HepG2 (cell line): ENCODE data around the gene C3orf38. TPM values are rescaled to one million over a fixed set of nuclear protein-coding genes. Genes with fewer than 3 reads are reported as not detected.

Experiments
- ATAC-seq: fragments of 200-7000 bp; cut with Tn5 transposase; 3 replicates; pipeline ENCODE4 v1.9.1; 2020; ENCODE audit warnings: mild to moderate bottlenecking, moderate library complexity
- BruUV-seq: library from RNA; stranded (reverse); fragments of 400-500 nt; replicated peaks from 2 replicates; lab custom pipeline; 2021; lab: Mats Ljungman, UMichigan
- CTCF ChIA-PET: fragments of 300-600 bp; formaldehyde crosslinking; extraction: SDS; loops from one replicate; lab custom pipeline; 2021; ENCODE audit warnings: low total read pairs, inconsistent platforms, low intra/inter-chr PET ratio; lab: Yijun Ruan, JAX
- POLR2A ChIA-PET: fragments of 350-600 bp; sonication (Branson Sonifier 250); formaldehyde crosslinking; loops from one replicate; lab custom pipeline; 2020; ENCODE audit warnings: antibody characterized with exemption, inconsistent platforms; lab: Yijun Ruan, JAX
- DNase-seq: peaks from one replicate; pipeline ENCODE4 v3.0.0-alpha.2; 2015; ENCODE audit warnings: low spot score
- FAIRE-seq: peaks from 3 replicates; lab custom pipeline; 2011; peaks lifted over from hg19 to GRCh38; lab: Jason Lieb, UNC
- H2AFZ ChIP-seq: one replicate; pipeline ENCODE4 v1.6.1; 2011; ENCODE audit warnings: low read length, inconsistent platforms
- H3K27ac ChIP-seq: fragments of 300-600 bp; 3 replicates; pipeline ENCODE4 v1.8.0; 2011; ENCODE audit warnings: mixed run types, mild to moderate bottlenecking, mixed read lengths, low read length, inconsistent platforms; ENCODE audit not compliant: insufficient read depth; ENCODE audit errors: extremely low read length
- H3K27me3 ChIP-seq, 2 experiments: fragments of 200-600 bp in 1 of 2; 2 replicates in 1 of 2; 3 replicates in 1 of 2; pipeline versions ENCODE4 v1.6.0 to v1.8.0; 2011; ENCODE audit warnings: low read length in 2 of 2, mild to moderate bottlenecking in 2 of 2, moderate library complexity in 2 of 2, inconsistent platforms in 1 of 2; ENCODE audit not compliant: insufficient read depth in 2 of 2, control insufficient read depth in 1 of 2
- H3K36me3 ChIP-seq, 2 experiments: fragments of 200-600 bp in 1 of 2; replicated peaks in 1 of 2; 2 replicates in 1 of 2; 3 replicates in 1 of 2; pipeline versions ENCODE4 v1.5.1 to v1.8.0; 2011; ENCODE audit warnings: low read length in 2 of 2, inconsistent platforms in 1 of 2; ENCODE audit not compliant: insufficient read depth in 2 of 2, control insufficient read depth in 1 of 2
- H3K4me1 ChIP-seq: 2 replicates; pipeline ENCODE4 v1.5.1; 2012; ENCODE audit warnings: low read length, inconsistent platforms; ENCODE audit not compliant: insufficient read depth
- H3K4me2 ChIP-seq: 2 replicates; pipeline ENCODE4 v1.6.0; 2011; ENCODE audit warnings: low read depth, low read length, inconsistent platforms
- H3K4me3 ChIP-seq, 3 experiments: fragments of 200-600 bp in 1 of 3; sonication (generic), shearing (Covaris generic) in 1 of 3; replicated peaks in 1 of 3; 2 replicates each; pipeline ENCODE4 v1.5.1; 2011 to 2016; ENCODE audit warnings: low read length in 3 of 3, inconsistent platforms in 2 of 3, low read depth in 2 of 3, mild to moderate bottlenecking in 2 of 3, control low read depth in 1 of 3, mixed read lengths in 1 of 3; ENCODE audit not compliant: insufficient read depth in 1 of 3
- H3K79me2 ChIP-seq: one replicate; pipeline ENCODE4 v1.6.1; 2011; ENCODE audit warnings: low read length, inconsistent platforms; ENCODE audit not compliant: insufficient read depth
- H3K9ac ChIP-seq: 2 replicates; pipeline ENCODE4 v1.6.0; 2011; ENCODE audit warnings: mild to moderate bottlenecking, low read depth, low read length, inconsistent platforms; ENCODE audit not compliant: insufficient read depth
- H3K9me3 ChIP-seq: 2 replicates; pipeline ENCODE4 v1.5.1; 2012; ENCODE audit warnings: mild to moderate bottlenecking, low read length
- H4K20me1 ChIP-seq: 2 replicates; pipeline ENCODE4 v1.6.0; 2011; ENCODE audit warnings: inconsistent platforms, mild to moderate bottlenecking, low read length, moderate library complexity; ENCODE audit not compliant: insufficient read depth
- CCDC6 ChIP-seq: sonication (generic); formaldehyde crosslinking; IDR thresholded peaks from 2 replicates; pipeline ENCODE4 v1.8.1; 2022; ENCODE audit warnings: mild to moderate bottlenecking, missing genetic modification reagents, moderate library complexity
- HNRNPH1 ChIP-seq: fragments of 200-400 bp; formaldehyde crosslinking; optimal IDR thresholded peaks from 2 replicates; pipeline ENCODE3; 2017; ENCODE audit warnings: mild to moderate bottlenecking, low read depth, low read length
- MAF1 ChIP-seq: sonication (generic); formaldehyde crosslinking; IDR thresholded peaks from 2 replicates; pipeline ENCODE4 v1.5.0; 2020; ENCODE audit warnings: missing genetic modification reagents, borderline replicate concordance
- MED8 ChIP-seq: sonication (generic); formaldehyde crosslinking; IDR thresholded peaks from 2 replicates; pipeline ENCODE4 v1.8.1; 2023; ENCODE audit warnings: mild to moderate bottlenecking, missing genetic modification reagents; ENCODE audit not compliant: insufficient replicate concordance
- NFRKB ChIP-seq: fragments of 450-650 bp; IDR thresholded peaks from 2 replicates; pipeline ENCODE4 v1.6.1; 2017
- RFXAP ChIP-seq: sonication (generic); formaldehyde crosslinking; IDR thresholded peaks from 2 replicates; pipeline ENCODE4 v1.4.0; 2020; ENCODE audit warnings: missing genetic modification reagents, borderline replicate concordance
- SAFB2 ChIP-seq: sonication (generic); formaldehyde crosslinking; IDR thresholded peaks from 2 replicates; pipeline ENCODE4 v1.5.1; 2020; ENCODE audit warnings: missing genetic modification reagents, low read depth, mild to moderate bottlenecking, borderline replicate concordance
- SMAD1 ChIP-seq: sonication (generic); formaldehyde crosslinking; IDR thresholded peaks from 2 replicates; pipeline ENCODE4 v1.4.0; 2020; ENCODE audit warnings: missing genetic modification reagents, low read depth, mild to moderate bottlenecking, borderline replicate concordance
- SYNCRIP ChIP-seq: fragments of 200-400 bp; formaldehyde crosslinking; IDR thresholded peaks from 2 replicates; pipeline ENCODE4 v1.6.1; 2018; ENCODE audit warnings: mild to moderate bottlenecking, low read depth, low read length; ENCODE audit not compliant: insufficient read depth
- ZNF564 ChIP-seq: sonication (generic); formaldehyde crosslinking; IDR thresholded peaks from 2 replicates; pipeline ENCODE4 v1.8.1; 2023; ENCODE audit warnings: mild to moderate bottlenecking, missing genetic modification reagents
- WGBS: methylation state at CpG from one replicate; pipeline ENCODE4 v1.1.6; 2017; ENCODE audit warnings: low lambda C conversion rate; 5-methylcytosine and 5-hydroxymethylcytosine counted together
- in situ Hi-C: cut with HindIII; loops from 2 replicates; pipeline ENCODE4 v1.10.0; 2017; ENCODE audit warnings: low pct_unique_long_range_greater_than_20kb; ENCODE audit not compliant: extremely low pct_ligation_motif_present
- intact Hi-C: fragments of 100-400 bp; cut with micrococcal nuclease; formaldehyde crosslinking; loops from one replicate; pipeline ENCODE4 v1.10.0; 2022; ENCODE audit not compliant: unreplicated experiment
- polyA plus RNA-seq, 8 experiments: library from polyadenylated mRNA; depleted of rRNA in 3 of 8; stranded (reverse) in 7 of 8; unstranded in 1 of 8; fragments of >200 nt; fragmentation: Illumina TruSeq in 4 of 8; extraction: Trizol in 4 of 8; gene quantifications; 2 replicates each; pipeline versions ENCODE4 v1.2.1 to v1.2.3, GENCODE V29; 2011 to 2016; ENCODE audit warnings: low read depth in 4 of 8, missing spikeins in 1 of 8, mixed read lengths in 1 of 8; ENCODE audit not compliant: insufficient read depth in 1 of 8
- total RNA-seq, 5 experiments: library from RNA; depleted of rRNA; stranded (reverse); fragments of >200 nt; fragmentation: Illumina TruSeq; extraction: Trizol; gene quantifications; 2 replicates each; pipeline ENCODE4 v1.2.3, GENCODE V29; 2016; ENCODE audit warnings: low read depth in 1 of 5

Gene C3orf38
- total and polyA plus RNA-seq, 2 of the 13 experiments (the other 11 are each of a cell fraction or from before 2014, with no cell fraction given) = 6.0 to 17.5 TPM

- CTCF ChIA-PET = no interaction called here
- Histone ChIP-seq H3K9me3 (no peaks in the 10 kb centered on the region), H3K4me2 (peak overlapping the region; percentile 75), H3K27ac (peak overlapping the region; percentile 98), H3K79me2 (peaks cover 37% of the 10 kb centered on the region), H3K27me3 (no peaks in the 10 kb centered on the region; a peak in 1 of 5 replicates), H3K36me3 (peaks cover 0 to 5% of the 10 kb centered on the region in 2 experiments; a peak in 1 of 5 replicates), H4K20me1 (no peaks in the 10 kb centered on the region; the same call in 1 of the 2 replicates), H3K4me3 (peak overlapping the region; percentile 72 to 96 (median 88)), H3K9ac (peak overlapping the region; percentile 90), H2AFZ (no peak overlapping the region), H3K4me1 (peaks cover 37% of the 10 kb centered on the region)
- ATAC-seq (no peak), DNase-seq (no peak), FAIRE-seq (no peak)
- in situ Hi-C loops = no loop called here
- no TSS peak for BruUV-seq
- WGBS = 91% methylated on average over 17 of the region's 17 CpGs
- intact Hi-C loops = no loop called here
- POLR2A ChIA-PET = interaction anchor here (2.1 to 2.2 kb wide), 2 partner anchors 41 to 90 kb away, joined by 14 to 19 read pairs; partner anchors contain the start of genes CGGBP1 and ZNF654
- TF ChIP-seq NFRKB (no peak), SYNCRIP (no peak), CCDC6 (CRISPR knock-in tag) (0 out of 2 replicates have a peak, but pooled peaks have one; percentile 1)
Measured at GRCh38 chr3:88148651-88149050, 1.1 kb upstream of the C3orf38 start.

- DNase-seq (no peak), FAIRE-seq (no peak), ATAC-seq (peak; percentile 15)
- peaks cover 37% of the 10 kb centered on the region for H3K79me2 ChIP-seq
- H3K9me3 ChIP-seq = no peaks in the 10 kb centered on the region
- H3K36me3 ChIP-seq = peaks cover 0 to 5% of the 10 kb centered on the region in 2 experiments; a peak in 1 of 5 replicates
- intact Hi-C loops (no loop called here), in situ Hi-C loops (no loop called here)
- H3K4me2 ChIP-seq = peak overlapping the region; percentile 75
- peak overlapping the region; percentile 98 for H3K27ac ChIP-seq
- H2AFZ ChIP-seq = peak overlapping the region; percentile 93
- POLR2A ChIA-PET = interaction anchor here (1.0 to 2.2 kb wide), 4 partner anchors 17 to 90 kb away, joined by 4 to 19 read pairs (median 10); partner anchors contain the start of genes CGGBP1 and ZNF654
- H3K9ac ChIP-seq = peak overlapping the region; percentile 90
- no peaks in the 10 kb centered on the region; the same call in 1 of the 2 replicates for H4K20me1 ChIP-seq
- WGBS = under 1% methylated on average over 16 of the region's 16 CpGs
- BruUV-seq = TSS peak; percentile 81
- H3K4me1 ChIP-seq = peaks cover 37% of the 10 kb centered on the region
- H3K4me3 ChIP-seq = peak overlapping the region; percentile 72 to 96 (median 88)
- CTCF ChIA-PET = no interaction called here
- TF ChIP-seq SMAD1 (0 out of 2 replicates have a peak, but pooled peaks have one; percentile 6), RFXAP (CRISPR knock-in tag) (0 out of 2 replicates have a peak, but pooled peaks have one; percentile 5), HNRNPH1 (no peak), CCDC6 (CRISPR knock-in tag) (0 out of 2 replicates have a peak, but pooled peaks have one; percentile 1), MAF1 (CRISPR knock-in tag) (0 out of 2 replicates have a peak, but pooled peaks have one; percentile 18), SAFB2 (CRISPR knock-in tag) (0 out of 2 replicates have a peak, but pooled peaks have one; percentile 4), MED8 (no peak), ZNF564 (CRISPR knock-in tag) (peak; percentile 5; the same call in 1 of the 2 replicates)
- H3K27me3 ChIP-seq = no peaks in the 10 kb centered on the region; a peak in 1 of 5 replicates
Measured at GRCh38 chr3:88149101-88149508, 654 bp upstream of the C3orf38 start.
